Endometrium (tissue), 2 donors: Measurements from ENCODE around the gene CREBBP.

Source experiments
- FAIRE-seq: peaks from 2 replicates; lab custom pipeline; 2012; peaks lifted over from hg19 to GRCh38; lab: Jason Lieb, UNC
- donor health status: control.
- donor health status: control.

Gene CREBBP

GRCh38 chr16:3713587-3714242, 166.8 kb downstream of the CREBBP start:
- FAIRE-seq = no peak

- FAIRE-seq = no peak
These were observed 167.6 kb downstream of the CREBBP start for GRCh38 chr16:3712861-3713372.

GRCh38 chr16:3706253-3707012, 174.1 kb downstream of the CREBBP start:
- no peak for FAIRE-seq

GRCh38 chr16:3702082-3702481, 178.4 kb downstream of the CREBBP start:
- no peak for FAIRE-seq

GRCh38 chr16:3701531-3701930, 179.0 kb downstream of the CREBBP start:
- FAIRE-seq = no peak

GRCh38 chr16:3698941-3699340, 181.6 kb downstream of the CREBBP start:
- FAIRE-seq = no peak

GRCh38 chr16:3696425-3697218, 183.9 kb downstream of the CREBBP start:
- FAIRE-seq = no peak

GRCh38 chr16:3695610-3696369, 184.7 kb downstream of the CREBBP start:
- no peak for FAIRE-seq

- no peak for FAIRE-seq
These were observed 186.5 kb downstream of the CREBBP start for GRCh38 chr16:3694051-3694450.

- FAIRE-seq = no peak
These were observed 188.8 kb downstream of the CREBBP start for GRCh38 chr16:3691761-3692160.

- no peak for FAIRE-seq
These were observed 189.4 kb downstream of the CREBBP start for GRCh38 chr16:3690980-3691720.

- peak; percentile 94 for FAIRE-seq
These were observed 190.0 kb downstream of the CREBBP start for GRCh38 chr16:3690470-3690928.

GRCh38 chr16:3689731-3690130, 190.8 kb downstream of the CREBBP start:
- no peak for FAIRE-seq

GRCh38 chr16:3687792-3688191, 192.7 kb downstream of the CREBBP start:
- no peak for FAIRE-seq

- no peak for FAIRE-seq
These were observed 193.5 kb downstream of the CREBBP start for GRCh38 chr16:3687021-3687420.

- no peak for FAIRE-seq
These were observed 199.3 kb downstream of the CREBBP start for GRCh38 chr16:3681206-3681605.

- FAIRE-seq = no peak
These were observed 202.5 kb downstream of the CREBBP start for GRCh38 chr16:3677994-3678393.

- no peak for FAIRE-seq
These were observed 204.8 kb downstream of the CREBBP start for GRCh38 chr16:3675601-3676130.
